HG02571 (cell line): ENCODE results near the gene PRIMA1.

Source experiments
- ATAC-seq: cut with Tn5 transposase; IDR thresholded peaks from one replicate; pipeline ENCODE4 v1.9.1; 2021; ENCODE audit warnings: mild to moderate bottlenecking, moderate library complexity; ENCODE audit not compliant: unreplicated experiment

The PRIMA1 gene

DNA sequence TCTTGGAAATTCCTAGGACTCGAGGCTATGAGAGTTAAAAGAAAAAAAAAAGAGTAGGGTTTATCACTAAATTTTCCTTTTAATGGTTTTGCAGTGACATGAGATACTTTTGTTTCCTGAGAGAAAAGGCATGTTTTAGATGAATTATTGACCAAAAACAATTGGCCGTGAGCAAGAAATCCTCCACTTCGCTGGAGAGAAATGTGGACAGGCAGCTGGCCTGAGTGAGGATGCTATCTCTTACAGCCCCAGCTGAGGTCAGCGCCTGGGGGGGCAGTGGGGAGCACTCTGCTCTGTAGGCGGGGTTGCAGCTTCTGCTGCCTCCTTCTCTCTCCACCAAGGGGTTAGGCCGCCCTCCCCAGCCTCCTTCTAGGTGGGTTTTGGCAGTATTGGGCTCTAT is 54.7 kb downstream of the PRIMA1 start:
- no peak for ATAC-seq

DNA sequence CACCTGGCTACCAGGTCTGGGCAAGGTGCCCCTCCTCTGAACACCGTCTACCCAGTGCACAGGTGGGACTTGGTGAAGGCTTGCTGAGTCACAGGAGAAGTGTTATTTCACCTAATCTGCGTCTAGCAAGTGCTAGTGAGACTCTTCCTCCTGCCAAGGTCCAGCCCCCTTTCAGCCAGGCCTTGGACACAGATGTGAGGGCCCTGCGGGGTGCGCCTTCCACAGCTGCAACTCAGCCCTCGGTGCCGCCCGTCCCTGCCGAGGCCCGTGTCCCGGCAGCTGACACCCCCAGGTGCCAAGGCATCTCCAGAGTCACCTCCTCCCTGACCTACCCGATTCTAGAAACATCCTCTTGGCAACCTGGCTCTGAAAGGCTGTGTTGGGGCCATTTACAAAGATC is 55.1 kb downstream of the PRIMA1 start:
- no peak for ATAC-seq

DNA sequence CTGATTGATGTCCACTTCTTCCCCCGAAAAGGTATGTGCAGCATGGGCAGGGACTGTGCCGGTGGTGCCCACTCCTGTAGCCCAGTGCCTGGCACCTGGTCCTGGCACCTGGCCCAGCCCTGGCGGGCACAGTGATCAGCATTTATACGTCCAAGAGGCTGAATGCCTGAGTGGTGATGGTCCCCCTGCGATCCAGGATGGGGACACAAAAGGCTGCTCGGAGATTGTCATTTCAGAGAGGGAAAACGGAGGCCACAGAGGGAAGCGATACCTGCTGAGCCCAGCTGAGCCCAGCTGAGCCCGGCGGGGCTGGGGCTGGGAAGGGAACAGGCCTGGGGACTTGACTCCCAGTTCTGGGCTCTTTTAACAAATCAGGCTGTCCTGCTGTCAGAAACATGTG is 55.8 kb downstream of the PRIMA1 start:
- no peak for ATAC-seq

DNA sequence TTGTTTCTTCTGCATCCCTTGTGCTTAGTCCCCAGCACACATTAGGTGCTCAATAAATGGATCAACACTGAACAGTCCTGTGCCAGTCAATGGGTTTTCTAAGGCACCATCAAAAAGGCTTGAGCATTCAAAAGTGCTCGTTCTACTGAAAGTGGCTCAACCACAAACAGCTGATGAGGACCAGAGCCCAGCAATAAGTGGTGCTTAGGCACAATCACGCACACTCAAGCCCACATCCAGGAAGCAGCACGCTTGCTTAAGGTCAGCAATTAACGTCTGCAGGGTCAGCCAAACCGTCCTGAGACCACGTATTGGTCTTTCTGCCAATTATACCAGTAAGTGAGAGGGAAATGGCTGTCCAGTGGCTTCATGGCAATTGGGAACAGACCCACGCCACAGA is 56.5 kb downstream of the PRIMA1 start:
- no peak for ATAC-seq

DNA sequence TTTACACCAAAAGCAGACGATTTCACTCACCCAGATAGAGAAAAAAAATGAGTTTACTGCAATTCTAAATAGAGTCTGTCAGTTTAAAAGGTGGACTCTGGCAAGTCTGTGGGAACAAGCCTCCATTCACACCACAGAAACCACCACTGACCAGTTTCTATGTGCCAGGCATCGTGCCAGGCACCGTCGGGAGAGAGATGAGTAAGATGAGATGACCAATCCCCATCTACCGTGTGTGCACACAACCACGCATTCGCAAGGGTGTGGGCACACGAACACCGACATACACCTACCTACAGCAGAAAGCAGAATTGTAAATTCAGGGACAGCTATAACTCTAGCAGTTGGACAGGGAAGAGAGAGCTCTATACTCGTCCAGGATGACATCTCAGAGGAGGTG is 58.3 kb downstream of the PRIMA1 start:
- ATAC-seq: no peak

DNA sequence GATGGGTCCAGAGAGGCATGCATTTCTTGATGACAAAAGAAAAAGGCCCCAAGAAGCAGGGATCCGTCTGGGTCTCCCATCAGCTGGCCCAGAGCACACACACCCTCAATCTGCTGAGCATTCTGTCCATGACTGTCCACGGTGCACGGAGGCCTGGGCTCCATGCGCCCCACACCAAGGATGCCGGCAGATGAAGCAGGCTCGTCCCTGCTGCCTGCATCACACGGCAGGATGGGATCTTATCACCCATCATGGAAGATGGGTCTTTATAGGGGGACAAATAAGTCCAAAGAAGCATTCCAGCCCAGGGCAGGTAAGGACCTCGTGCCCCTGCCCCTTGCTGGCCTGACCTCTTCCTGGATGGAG is 59.7 kb downstream of the PRIMA1 start:
- no peak for ATAC-seq

DNA sequence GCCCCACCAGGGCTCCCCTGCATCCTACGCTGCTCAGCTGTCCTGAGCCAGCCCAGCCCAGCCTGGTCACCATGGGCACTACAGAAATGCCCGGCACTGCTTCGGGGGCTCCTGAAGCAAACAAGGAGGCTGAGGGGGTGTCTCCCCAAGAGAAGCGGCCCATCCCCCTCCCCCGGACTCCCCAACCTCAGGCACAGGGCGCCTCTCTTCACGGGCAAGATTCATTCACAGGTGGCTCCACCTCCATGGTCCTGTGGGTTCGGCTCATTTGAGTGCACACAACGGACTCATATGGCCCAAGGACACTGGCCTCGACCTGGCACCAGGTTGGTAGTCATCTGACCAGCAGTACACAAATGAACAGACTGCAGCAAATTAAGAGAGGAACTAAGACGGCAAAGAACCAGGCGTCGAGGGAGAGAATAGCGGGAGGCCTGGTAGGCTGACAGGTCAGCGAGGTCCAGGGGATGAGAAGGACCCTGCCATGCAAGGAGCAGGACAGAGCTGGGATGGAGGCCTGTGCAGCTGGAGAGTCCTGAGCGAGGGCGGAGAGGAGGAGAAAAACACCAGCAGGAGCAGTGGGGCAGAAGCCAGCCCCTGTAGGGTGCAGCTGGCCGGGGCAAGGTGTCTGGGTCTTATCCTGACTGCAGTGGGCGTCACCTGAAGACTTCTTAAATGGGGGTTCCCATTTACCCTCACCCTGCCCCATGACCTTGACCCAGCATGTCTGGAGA is 60.2 kb downstream of the PRIMA1 start:
- no peak for ATAC-seq

DNA sequence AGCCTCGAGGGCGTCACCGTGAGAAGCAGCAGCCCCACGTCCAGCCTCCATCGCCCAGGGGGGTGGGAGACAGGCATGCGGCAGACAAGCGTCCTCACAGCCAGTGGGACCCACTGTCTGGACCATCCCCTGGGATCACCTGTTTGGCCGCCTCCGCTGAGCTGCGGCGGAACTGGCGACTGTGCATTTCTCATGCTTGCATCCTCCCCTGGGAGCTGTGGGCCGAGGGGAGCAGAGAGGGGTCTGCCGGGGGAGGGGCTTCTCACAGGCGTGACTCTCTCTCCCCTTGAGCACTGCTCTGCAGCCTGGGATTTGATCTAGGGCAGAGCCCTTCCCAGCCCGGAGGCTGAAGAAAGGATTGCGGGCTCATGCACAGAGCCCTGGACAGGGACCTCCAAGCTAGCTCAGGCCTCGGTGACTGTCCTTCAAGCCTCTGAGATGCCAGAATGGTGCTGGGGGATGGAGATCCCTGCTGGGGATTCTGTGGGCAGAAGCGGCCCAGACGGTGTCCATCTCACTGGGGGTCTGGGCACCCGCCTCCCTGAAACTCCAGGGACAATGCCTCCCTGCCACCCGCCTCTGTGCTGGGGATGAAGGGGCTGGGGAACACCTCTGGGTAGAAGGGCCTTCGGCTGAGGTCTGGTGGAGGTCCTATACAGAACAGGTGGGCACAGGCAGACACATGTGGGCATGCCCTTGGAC is 61.1 kb downstream of the PRIMA1 start:
- ATAC-seq: no peak

DNA sequence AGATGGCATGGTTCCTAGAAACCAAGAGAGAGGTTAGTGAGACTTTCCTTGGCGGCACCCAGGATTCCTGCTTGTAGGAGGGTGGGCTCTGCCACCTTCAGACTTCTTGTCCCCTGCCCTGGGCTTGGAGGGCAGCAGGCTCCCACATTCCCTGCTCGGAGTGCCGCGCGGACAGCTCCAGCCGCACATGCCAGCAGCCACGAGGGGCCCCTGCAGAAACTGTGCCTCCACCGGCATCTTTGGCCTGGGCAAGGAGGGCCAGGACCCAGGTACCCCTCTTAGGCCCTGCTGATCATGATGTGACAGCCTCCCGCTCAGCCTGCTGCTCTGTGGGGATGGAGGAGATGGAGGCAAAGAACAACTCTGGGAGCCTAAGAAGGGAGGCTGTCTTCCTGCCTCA is 62.3 kb downstream of the PRIMA1 start:
- ATAC-seq: no peak

DNA sequence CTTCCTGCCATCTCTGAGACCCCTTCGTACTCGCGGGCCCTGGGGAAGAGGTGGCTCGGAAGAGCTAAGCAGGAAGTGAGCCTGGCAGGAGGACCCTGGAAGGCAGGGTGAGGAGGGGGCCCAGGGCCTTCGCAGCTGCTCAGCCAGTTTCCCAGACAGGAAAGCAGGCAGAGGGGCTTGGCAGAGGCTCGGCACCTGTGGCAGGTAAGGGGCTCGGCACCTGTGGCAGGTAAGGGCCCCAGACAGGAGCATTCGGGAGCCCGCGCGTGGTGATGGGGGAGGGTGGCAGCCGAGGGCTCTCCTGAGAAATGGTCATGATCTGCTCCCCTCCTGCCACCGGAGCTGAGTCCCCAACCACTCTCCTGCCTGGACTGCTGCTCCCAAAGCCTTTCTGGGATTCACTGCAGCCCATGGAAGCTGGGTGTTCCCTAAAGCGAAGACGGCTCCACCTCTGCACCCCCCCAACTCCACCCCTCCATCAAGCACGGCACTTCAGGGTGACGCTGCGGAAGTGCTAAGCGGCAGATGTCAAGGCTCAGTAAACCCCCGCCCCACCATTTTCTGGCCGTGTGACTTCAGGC is 63.2 kb downstream of the PRIMA1 start:
- ATAC-seq: no peak

DNA sequence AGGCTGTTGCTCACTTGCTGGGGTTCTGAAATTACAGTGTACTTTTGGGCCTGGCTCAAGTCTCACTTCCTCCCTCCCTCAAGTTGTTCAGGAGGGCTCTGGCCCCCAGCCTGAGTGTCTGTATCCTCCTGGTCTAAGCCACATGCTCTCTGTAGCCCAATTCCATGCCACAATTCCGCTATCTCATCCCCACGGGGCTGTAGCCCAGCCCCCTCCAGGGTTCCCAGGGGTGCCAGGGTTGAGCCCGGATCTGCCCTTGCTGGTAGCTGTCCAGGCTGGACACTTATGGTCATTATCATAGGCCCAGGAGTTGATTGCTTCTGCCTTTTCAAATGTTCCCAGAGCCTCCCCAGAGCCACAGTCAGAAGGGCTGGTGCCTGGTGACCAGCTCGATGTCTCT is 65.3 kb downstream of the PRIMA1 start:
- ATAC-seq: no peak

DNA sequence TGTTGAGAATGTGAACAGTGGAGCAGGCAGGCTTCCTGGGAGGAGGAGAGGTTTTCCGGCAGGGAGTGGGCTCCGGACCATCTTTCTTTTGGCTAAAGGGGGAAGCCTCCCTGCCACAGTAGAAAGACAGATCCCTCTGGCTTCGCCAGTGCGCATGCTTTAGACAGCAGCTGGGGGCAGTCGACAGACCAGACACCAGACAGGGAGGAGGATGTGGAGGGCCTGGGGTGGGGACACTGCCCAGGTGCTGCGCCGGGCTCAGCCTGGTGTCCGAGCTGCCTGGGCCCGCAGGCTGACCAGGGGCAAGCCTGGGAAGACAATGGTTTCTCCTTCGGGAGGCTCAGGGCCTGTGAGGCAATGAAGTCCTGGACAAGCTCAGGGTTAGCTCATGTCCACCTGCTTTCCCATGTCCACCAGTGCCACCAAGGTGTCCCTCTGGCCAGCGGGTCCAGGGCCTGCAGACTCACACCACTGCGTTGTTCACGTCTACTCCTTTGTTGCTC is 67.3 kb downstream of the PRIMA1 start:
- no peak for ATAC-seq

DNA sequence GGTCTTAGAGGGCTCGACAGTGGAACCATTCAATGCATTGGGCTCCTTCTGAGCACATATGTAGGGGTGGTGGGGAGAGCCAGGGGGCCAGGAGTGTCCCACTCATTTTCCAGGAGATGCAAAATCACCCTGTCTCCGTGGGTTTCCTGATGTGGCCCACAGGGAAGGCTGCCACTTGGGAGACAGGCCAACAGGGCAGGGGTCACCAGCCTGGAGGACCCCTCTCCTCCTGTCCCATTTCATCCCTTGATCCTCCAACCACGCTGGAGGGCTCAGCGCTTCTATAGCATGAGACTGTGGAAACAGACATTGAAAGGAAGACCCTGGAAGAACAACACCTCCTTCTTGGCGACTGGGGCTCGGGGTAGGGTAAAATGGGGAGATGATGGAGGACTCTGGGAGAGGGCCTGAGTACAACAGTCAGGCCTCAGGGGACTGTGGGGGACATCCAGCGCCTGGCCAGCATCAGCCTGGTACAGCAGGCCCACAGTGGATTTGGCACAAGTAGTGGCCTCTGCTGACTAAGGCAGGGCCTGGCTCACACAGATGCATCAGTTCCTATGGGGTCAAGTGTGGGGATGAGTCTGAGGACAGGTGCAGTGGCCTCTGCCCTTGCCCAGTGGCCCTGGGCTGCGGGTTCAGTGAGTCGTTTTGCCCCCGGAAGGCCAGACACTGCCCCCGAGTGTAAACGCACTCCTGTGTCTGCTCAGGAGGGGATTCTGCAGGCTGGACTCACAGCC is 68.0 kb downstream of the PRIMA1 start:
- no peak for ATAC-seq

DNA sequence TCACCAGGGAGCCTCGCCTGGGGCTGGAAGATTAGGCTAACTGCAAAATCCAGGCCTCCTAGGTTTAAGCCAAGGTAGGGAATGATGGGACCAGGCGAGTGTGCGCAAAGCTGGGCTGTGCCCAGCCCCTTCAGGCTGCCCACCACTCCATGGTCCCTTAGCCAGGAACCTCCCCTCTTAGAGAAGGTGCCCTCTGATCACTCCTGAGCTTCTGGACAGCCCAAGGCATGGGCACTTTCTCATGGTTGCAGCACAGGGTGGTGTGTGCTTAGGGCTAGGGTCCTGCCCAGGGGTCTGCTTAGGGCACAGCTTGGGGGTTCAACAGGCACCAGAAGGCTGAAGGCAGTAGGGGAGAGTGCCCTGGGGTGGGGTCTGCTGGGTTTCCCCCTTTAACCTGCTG is 69.0 kb downstream of the PRIMA1 start:
- ATAC-seq: no peak

DNA sequence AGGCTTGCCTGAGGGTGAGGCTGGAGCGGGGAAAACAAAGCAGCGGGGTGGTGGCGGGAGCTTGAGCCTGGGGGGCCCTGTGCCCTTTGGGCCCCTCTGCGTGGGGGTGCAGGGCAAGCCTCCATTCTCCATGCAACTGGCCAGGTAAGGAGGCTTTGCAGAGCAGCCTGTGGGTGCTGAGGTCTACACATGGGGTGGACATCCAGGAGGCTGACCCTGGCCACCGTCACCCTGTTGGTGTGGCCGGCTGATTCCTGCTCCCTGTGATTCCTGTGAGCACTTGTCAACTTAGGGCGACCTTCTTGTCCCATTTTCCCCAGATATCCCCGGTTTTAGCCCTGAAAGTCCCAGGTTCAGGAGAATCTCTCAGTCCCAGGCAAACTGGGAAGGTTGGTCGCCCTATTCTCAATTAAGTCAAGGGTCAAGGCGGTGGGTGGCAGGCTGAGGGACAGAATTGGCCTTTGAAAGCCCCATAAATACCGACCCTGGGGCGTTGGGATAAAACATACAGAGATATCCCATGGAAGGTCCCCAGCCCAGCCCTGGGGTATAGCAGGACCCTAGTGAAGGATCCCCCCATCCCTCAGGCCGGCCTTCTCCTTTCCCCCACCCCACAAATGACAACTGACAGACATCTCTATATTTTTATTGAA is 70.5 kb downstream of the PRIMA1 start:
- no peak for ATAC-seq

DNA sequence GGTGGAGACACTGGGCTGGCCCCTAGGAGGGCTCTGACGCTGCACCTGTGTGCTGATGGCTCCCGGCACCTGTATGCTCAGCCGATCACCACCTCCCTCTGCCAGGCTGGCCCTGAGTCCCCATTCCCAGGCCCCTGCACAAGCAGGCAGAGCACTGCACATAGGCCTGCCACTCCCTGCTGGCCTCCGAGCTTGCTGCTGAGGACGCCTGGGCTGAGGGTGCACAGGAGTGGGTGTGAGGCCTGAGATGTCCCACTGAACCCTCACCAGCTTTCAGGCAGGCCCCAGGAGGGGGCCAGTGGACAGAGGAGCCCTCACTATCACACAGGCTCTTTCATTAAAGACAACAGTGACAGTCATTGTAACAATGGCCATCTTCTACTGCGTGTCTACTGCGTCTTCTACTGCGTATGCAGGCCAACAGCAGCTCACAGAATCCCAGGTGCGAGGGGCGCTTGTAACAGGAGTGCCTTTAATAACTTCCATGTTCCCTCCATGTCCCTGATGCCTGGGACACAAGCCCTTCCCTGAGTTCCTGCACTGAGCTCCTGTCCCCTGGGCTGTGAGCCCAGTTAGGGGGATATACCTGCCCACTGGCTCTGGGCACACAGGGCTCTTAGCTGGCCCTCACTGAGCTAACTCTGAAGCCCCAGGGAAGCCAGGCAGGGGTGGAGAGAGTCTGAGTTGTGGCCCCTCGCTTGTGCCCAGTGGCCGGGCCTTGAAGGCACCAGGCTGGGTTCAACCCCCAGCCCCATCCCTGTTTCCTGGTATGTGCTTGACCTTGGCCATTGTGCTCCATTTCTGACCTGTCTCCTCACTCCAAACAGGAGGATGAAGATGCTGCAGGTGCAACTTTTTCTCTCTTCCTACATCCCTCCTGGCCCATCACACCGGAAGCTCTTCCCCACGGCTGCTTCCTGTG is 71.3 kb downstream of the PRIMA1 start:
- no peak for ATAC-seq

DNA sequence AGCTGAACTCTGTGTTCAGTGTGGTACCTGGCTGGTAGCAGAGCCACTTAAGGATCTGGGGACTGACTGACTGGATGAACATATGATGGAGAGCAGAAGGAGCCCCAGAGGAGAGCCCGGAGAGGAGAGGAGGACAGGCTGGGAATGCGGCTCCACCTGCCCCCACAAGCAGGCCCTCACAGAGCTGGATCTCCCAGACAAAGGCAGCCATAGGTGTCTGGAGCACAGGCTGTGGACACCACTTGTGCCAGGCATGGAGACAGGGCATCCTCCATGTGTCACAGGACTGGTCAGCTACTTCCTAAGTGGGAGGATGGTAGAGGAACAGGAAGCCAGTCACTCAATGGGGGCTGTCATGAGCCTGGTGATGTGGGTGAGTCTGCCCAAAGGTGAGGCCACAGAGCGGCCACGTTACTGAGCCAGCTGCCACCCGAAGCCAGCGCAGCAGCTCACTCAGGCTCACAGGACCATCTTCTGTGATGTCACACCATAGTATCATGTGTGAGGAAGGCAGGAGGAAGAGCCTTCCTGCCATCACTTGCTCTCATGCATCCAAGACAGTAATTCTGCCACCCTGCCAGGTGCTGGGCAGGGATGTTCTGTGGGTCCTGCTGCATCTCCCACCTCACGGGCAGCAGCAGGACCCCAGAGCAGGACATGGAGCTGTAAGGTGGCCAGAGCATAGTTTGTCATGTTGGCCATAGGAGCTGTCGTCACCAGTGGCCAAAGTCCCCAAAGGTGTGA is 72.1 kb downstream of the PRIMA1 start:
- ATAC-seq: no peak

DNA sequence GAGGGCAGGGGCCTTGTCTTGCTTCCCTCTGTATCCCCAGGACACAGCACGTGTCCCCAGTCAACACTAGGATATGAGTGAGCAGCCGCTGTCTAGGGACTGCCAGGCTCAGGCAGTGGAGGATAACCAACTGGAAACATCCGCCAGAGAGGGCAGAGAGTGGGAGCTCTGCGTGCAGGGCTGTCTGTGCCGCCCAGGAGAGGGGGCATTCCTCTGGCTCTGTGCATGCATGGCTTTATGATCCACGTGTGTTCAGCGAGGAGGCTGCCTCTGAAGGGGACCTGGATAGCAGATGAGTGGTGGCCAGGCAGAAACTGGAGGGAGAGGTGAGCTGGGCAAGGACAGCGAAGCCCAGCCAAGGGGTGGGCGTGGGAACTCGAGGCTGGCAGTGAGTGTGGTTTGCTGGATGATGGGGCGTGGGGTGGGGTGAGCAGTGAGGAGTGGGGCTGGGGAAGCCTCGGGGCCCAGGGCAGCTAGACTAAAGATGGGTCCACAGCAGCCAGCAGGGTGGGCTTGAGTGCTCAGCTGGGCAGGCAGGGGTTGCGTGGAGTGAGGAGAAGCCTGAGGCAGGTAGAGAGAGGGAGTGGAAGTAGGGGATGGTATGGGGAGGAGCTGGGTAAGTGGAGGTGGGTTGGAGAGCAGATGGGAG is 72.9 kb downstream of the PRIMA1 start:
- no peak for ATAC-seq

DNA sequence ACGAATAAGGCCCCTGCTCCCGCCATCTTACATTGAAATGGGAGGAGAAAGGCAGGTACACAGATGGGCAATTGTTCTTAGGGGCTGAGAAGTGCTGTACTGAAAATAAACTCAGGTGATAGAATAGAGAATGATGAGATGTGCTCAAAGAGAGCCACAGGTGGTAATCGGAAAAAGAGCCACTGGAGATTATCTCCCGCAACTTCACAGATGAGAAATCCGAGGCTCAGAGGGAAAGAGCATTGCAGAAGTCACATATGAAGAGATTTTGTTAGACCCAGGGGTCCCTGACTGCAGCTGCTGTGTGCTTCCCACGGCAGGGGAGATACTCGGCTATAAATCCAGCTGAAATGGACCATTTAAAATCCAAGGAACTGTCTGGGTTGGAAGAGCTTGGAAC is 73.7 kb downstream of the PRIMA1 start:
- no peak for ATAC-seq
